Dermis blood vessel endothelial cell (primary cell): Measurements from ENCODE around the gene SHC4. TPM values are rescaled to one million over a fixed set of nuclear protein-coding genes. Genes with fewer than 3 reads are reported as not detected.
A peak's percentile ranks its signal among the peaks of the same experiment; 100 is the strongest.

Experiments used
- DNase-seq: peaks from one replicate; pipeline ENCODE4 v3.0.0; 2010
- total RNA-seq: library from RNA; depleted of rRNA; stranded (reverse); fragments of >200 nt; gene quantifications from 2 replicates; pipeline ENCODE4 v1.2.3, GENCODE V29; 2014

SHC4 gene
- total RNA-seq, 1 donor from 2014 or later = 0.17 TPM

DNA sequence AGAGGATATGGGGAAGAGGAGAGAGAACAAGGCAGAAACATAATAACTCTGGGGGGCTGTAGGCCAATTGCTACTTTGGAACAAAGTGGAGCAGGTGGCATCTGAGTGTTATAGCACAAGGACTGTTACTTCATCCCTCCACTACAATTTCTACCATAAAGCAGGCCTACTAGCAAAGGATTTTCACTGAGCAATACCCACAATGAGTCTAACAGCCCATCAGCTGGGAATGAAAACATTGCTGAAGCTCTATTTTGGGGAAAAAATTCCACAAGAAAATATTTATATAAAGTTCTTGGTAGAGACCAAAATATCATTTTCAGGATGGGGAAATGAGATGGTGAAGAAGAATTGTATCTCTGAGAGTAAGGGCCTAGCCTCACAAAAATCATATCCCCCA is 3.6 kb upstream of the SHC4 start:
- DNase-seq = no peak

GRCh38 chr15:48966595-48967301 is 3.0 kb upstream of the SHC4 start:
- no peak for DNase-seq

DNA sequence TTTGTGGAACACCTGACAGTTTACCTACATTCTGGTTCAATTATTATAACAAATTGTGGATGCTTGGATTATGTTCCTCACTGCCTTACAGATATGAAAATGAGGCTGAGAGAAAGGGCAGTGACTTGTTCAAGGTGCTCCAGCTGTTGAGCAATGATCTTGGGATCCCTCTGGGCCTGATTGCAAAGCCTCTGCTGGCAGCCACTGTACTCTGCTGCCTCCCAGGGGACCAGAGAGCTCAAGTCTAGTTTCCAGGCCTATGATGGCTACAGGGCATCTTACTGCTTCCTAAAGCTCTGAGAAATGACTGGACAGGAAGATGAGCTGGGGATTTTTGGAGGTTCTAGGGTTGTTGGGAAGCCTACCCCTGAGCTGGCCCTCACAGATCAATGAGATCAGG is 2.3 kb upstream of the SHC4 start:
- DNase-seq = no peak

- no peak for DNase-seq
Measured at GRCh38 chr15:48964898-48965297, 1.2 kb upstream of the SHC4 start.

DNA sequence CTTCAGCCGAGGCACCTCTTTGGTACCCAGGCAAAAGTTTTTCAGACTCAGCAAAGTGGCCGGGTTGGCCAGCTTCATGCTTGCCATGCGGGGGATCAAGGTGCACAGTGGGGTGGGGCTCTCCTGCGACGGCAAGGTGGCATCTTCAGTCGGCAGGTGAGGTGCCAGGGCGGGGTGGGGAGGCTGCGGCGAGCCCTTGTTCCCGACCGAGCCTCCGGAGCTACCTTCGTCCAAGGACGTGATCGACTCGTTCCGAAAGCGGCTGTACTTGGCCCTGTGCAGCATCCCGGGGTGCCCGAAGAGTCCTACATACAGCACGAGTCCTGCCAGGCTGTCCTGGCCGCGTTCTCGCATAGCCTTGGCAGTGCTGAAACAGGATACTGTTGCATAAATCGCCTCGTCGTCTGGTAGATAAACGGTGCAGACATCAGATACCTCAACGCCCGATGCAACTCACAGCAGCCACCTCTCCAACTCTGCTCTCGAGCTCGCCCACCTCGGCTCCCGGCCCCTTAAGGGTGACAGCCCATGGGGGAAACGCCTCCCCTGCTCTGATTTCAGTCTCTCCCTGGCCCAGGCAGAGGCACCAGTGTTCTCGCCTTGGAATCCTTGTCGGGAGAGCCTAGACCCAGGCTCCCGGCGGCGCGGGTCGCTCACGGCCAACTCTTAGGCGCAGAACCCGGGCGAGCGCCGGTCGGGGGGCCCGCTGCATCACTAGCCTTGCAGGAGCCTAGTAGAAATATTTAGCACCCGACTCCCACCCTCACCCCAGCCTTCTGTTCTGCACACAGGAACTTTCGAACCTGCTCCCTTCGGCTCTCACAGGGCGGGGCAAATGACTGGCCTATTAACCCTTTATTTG is 826 bp downstream of the SHC4 start:
- peak; percentile 41 for DNase-seq

GRCh38 chr15:48955967-48956366 is 7.8 kb downstream of the SHC4 start:
- DNase-seq = no peak

DNA sequence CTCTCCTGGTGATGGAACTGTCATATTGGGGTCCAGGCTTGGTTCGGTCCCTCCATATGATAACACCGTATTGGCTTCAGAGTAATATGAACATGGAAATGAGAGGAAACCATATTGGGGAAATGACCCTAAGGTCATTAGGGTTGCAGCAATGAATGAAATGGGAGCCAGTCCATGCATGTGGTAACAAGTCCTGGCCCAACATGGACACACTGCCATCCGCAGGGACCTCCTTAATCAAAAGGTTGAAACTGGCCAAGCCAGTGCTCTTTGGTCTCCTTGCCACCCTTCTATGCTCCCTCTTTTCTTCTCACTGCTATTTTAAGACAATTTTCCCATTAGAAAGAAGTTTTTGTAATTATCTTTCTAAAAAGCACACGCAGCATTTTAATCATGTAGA is 8.3 kb downstream of the SHC4 start:
- no peak for DNase-seq

DNA sequence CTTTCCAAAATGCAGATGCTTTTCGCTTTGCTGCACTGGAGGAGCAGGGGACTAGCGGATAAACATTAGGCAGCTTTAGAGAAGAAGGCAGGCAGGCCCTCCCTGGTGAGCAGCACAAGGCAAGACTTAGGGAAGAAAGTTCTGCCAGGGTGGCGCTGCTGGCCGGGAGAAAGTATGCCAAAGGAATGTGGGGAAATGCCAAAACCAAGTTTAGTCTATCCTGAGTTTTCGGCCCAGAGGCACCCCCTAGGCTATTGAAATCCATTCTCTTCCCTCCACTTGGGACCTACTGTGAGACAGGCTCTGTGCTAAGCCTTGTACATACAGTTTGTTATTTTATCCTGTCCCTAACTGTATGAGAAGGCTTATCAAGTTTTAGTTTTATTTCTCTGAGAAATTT is 9.2 kb downstream of the SHC4 start:
- no peak for DNase-seq

DNA sequence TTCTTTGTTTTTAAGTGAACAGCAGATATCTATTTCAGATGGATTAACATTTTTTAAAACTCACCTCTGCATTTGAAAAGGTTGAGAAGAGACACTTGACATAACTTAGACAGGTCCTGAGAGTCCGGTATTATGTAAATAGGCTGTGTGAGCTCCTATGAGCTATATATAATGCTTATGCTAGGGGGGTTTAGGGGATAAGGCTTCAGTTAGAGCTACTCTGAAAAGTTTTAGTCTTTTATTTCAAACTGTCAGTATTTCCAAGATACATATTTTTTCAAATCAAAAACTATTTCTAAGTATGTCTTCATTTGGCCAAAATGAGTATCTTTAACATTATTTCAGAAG is 16.9 kb downstream of the SHC4 start:
- DNase-seq = no peak

- DNase-seq = peak; percentile 35
Measured at GRCh38 chr15:48946074-48946839, 17.5 kb downstream of the SHC4 start.

DNA sequence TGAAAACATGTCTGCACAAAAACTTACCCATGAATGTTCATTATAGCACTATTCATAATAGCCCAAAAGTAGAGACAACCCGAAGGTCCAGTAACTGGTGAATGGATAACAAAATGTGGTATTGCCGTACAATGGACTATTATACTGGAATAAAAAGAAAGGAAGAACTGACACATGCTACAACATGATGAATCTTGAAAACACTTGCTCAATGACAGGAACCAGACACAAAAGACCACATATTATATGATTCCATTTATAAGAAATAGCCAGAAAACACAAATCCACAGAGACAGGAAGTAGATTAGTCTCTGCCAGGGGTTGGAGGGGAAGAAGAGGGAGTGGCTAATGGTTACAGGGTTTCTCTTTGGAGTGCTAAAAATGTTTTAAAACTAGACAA is 18.3 kb downstream of the SHC4 start:
- peak; percentile 17 for DNase-seq

- no peak for DNase-seq
Measured at GRCh38 chr15:48941904-48942303, 21.8 kb downstream of the SHC4 start.

- no peak for DNase-seq
Measured at GRCh38 chr15:48940508-48940907, 23.2 kb downstream of the SHC4 start.

DNA sequence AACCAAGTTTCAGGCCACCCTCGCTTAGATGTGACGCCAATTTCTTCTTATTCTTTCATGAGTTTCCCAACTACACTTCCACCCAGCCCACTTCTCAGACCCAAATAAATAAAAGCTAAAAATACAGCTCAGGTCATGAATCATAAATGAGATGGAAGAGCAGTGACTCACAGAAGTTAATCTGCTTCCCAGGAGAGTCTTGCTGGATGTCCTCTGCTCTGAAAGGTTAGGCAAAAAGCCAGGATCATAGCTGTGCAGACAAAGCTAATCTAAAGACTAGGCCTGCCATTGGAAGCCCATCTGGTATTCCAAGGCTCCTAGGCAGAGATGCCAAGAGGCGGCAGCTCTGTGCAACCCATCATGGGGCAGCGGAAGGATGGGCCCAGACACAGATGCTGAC is 24.1 kb downstream of the SHC4 start:
- DNase-seq = peak; percentile 17

DNA sequence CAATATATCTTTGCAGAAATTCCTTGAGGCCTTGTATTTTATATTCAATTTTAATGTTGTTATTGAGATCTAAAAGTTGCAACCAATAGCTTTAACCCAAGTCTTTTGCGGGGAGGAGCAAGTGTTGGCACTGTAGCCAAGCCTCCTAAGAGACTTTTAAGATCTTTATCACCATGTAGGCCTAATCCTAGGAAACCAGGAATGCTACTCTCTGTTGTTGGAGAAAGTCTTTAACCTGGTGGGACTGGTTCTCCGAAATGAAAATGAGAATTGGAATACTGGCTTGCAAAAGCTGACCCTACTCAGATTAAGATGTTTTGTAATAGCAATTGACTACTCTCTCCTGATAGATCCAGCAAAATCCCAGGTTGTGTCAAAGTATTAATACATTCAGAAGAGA is 25.8 kb downstream of the SHC4 start:
- DNase-seq = no peak

DNA sequence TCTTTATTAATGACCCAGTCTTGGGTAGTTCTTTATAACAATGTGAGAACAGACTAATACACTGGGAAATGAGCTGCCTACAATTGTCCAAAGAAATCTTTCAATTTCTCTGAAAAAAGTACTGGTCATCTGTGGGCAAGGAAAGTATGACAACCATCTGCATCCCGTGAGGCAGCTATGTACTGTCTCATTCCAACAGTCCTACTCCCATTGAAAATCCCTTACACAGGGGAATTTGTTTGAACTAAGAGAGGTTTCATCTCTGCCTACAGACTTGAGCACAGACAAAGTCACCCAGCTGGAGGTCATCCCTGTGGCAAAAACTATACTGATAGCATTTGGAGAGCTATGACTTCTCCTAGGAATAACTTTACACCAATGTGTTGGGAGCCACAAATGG is 27.1 kb downstream of the SHC4 start:
- no peak for DNase-seq

DNA sequence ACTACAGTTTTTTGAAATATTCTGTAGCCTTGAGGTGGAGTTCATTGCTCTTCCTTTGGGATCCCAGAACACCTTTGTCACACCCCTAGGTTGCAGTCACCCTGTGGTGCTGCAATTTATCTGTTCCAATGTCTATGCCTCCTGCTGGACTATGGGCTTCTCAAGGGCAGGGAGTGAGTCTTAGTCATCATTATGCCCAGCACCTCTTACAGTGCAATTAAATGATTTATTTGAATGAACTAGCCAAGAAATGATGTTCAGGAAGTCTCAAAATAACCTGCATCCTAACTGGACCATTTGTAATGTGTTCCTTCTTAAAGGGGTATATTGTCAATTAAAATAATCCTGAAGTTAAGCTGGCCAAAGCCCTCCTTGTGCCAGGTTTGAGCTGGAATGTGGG is 28.5 kb downstream of the SHC4 start:
- no peak for DNase-seq

GRCh38 chr15:48930735-48931134 is 33.0 kb downstream of the SHC4 start:
- DNase-seq = no peak

DNA sequence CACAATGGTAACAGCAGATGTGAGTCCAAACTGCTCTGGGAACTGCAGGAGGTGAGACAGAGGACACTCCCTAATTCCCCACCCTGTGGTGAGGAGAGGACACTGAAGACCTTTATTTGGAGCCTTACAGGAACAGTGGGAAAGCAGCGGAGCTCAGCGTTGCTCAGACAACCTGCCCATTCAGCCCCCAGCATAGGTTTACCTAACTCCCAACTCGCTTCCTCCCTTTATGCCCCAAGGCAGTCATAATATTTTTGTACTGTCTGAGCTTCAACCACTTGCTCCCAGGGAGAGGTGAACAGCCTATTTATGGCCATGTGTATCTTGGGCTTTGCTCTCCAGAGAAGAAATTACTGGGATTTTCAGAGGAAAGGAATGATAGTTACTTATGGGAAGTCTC is 34.1 kb downstream of the SHC4 start:
- DNase-seq = no peak

- no peak for DNase-seq
Measured at GRCh38 chr15:48928877-48929538, 34.7 kb downstream of the SHC4 start.

DNA sequence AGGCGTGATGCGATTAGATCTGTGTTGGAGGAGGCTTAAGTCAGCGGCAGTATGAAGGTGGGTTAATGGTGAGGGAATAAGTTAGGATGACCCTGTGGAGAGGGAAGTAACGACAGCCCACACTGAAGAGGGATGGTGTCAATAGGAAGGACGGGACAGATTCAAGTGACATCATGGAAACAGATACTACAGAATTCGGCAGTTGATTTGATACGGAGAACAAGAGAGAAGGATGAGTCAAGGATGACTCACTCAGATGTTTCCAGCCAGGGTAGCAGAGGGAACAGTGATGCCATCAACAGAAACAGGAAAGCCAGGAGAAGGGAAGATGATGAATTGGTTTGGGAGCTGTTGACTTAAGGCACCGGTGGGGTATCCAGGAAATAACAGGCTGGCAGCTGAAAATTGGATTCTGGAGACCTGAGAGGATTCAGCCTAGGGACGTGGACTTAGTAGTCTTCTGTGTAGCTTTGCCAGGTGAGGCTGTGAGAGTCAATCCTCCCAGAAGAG is 38.0 kb downstream of the SHC4 start:
- peak; percentile 62 for DNase-seq

GRCh38 chr15:48924528-48925393 is 39.0 kb downstream of the SHC4 start:
- no peak for DNase-seq
